ENCODE measurements around the gene PRSS33. TPM values are rescaled to one million over a fixed set of nuclear protein-coding genes. Genes with fewer than 3 reads are reported as not detected.

Gene PRSS33
- total and polyA plus RNA-seq, 12 donors, result 0.60 TPM; not detected in 11

- Histone ChIP-seq H3K27ac (no peak within 1 kb of the TSS), H3K4me1 (peaks cover 0 to 10% (median 0%) of the 10 kb centered on the region in 9 donors), H3K36me3 (no peaks in the 10 kb centered on the region), H3K27me3 (peaks cover 0 to 56% (median 28%) of the 10 kb centered on the region in 7 donors), H3K4me3 (peak within 1 kb of the TSS in 1 of 10 donors; percentile 14), H3K9me3 (no peaks in the 10 kb centered on the region)
- WGBS, 2 donors, result 67 to 72% methylated on average over 32 of the region's 32 CpGs
- ATAC-seq (peak in 1 of 8 donors; percentile 45), DNase-seq (no peak)
- TF ChIP-seq CTCF (IDR thresholded peaks at IDR 0.05), result no peak
- intact Hi-C loops (cut with DNase I), result loop anchor here in 1 of 10 donors (10.0 kb wide), 1 partner anchor 95 kb away; no protein-coding TSS in a partner anchor
Measured at GRCh38 chr16:2829501-2830354, 42.4 kb upstream of the PRSS33 start, which contains the start of gene ZG16B. ZG16B (plus strand) TSS chr16:2830303; CDS start chr16:2830442, 139 bp downstream.

- no peak overlapping the region for H3K27ac ChIP-seq
- no peaks in the 10 kb centered on the region for H3K9me3 ChIP-seq
- intact Hi-C loops (cut with DNase I), result no loop called here
- H3K27me3 ChIP-seq, result peaks cover 0 to 60% (median 28%) of the 10 kb centered on the region in 7 donors
- no peak overlapping the region for H3K4me3 ChIP-seq
- no peak for TF ChIP-seq CTCF (IDR thresholded peaks at IDR 0.05)
- DNase-seq (no peak), ATAC-seq (no peak)
- H3K4me1 ChIP-seq, result peaks cover 0 to 10% (median 0%) of the 10 kb centered on the region in 9 donors
- 85 to 87% methylated on average over 17 of the region's 17 CpGs for WGBS, 2 donors
- no peaks in the 10 kb centered on the region for H3K36me3 ChIP-seq
Measured at GRCh38 chr16:2828876-2829430, 41.6 kb upstream of the PRSS33 start.

- Histone ChIP-seq H3K9me3 (no peaks in the 10 kb centered on the region), H3K4me1 (peaks cover 0 to 10% (median 0%) of the 10 kb centered on the region in 9 donors), H3K36me3 (no peaks in the 10 kb centered on the region), H3K4me3 (no peak overlapping the region), H3K27ac (no peak overlapping the region), H3K27me3 (peaks cover 0 to 60% (median 28%) of the 10 kb centered on the region in 7 donors)
- ATAC-seq, result no peak
- DNase-seq, result no peak
- TF ChIP-seq CTCF (IDR thresholded peaks at IDR 0.05), result no peak
- intact Hi-C loops (cut with DNase I), result no loop called here
- 88 to 89% methylated on average over 8 of the region's 8 CpGs for WGBS, 2 donors
Measured at GRCh38 chr16:2828521-2828840, 41.1 kb upstream of the PRSS33 start.

GRCh38 chr16:2827831-2828520 is 40.6 kb upstream of the PRSS33 start:
- WGBS, 2 donors, result 70 to 71% methylated on average over 14 of the region's 14 CpGs
- intact Hi-C loops (cut with DNase I), result no loop called here
- Histone ChIP-seq H3K4me3 (no peak overlapping the region), H3K9me3 (no peaks in the 10 kb centered on the region), H3K4me1 (peaks cover 0 to 10% (median 0%) of the 10 kb centered on the region in 9 donors), H3K27ac (no peak overlapping the region), H3K27me3 (peaks cover 0 to 60% (median 28%) of the 10 kb centered on the region in 7 donors), H3K36me3 (no peaks in the 10 kb centered on the region)
- no peak for TF ChIP-seq CTCF (IDR thresholded peaks at IDR 0.05)
- DNase-seq (no peak), ATAC-seq (no peak)

Measured in heart right ventricle (tissue), 16 donors.